GM19240 (cell line): ENCODE measurements around the gene PANK4.
A peak's percentile ranks its signal among the peaks of the same experiment; 100 is the strongest.

ENCODE experiments used
- DNase-seq: peaks from one replicate; pipeline ENCODE4 v3.0.0; 2011; ENCODE audit warnings: low spot score; ENCODE audit not compliant: insufficient read length

PANK4 gene

GRCh38 chr1:2528966-2529783, 2.8 kb upstream of the PANK4 start:
- DNase-seq = no peak

- no peak for DNase-seq
These were observed 2.2 kb upstream of the PANK4 start for GRCh38 chr1:2528611-2528965.

DNA sequence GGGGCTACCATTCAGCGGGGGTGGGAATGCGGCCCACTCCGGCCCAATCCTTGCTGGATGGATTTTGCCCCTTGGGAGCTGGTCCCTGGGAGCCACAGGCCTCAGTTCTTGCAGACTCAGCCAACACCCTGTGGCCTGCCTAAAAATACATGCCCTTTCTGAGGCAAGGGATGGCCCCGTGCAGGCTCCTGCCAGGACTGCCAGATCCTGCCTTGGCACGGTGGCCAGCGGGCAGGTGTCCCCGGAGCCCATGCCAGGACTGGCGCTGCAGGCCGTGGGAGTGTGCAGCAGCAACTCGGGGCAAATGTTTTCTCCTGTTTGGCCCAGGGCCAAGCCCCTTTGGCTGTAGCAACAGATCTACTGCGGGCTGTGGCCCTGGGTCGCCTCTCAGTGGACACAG, 1.6 kb upstream of the PANK4 start:
- no peak for DNase-seq

DNA sequence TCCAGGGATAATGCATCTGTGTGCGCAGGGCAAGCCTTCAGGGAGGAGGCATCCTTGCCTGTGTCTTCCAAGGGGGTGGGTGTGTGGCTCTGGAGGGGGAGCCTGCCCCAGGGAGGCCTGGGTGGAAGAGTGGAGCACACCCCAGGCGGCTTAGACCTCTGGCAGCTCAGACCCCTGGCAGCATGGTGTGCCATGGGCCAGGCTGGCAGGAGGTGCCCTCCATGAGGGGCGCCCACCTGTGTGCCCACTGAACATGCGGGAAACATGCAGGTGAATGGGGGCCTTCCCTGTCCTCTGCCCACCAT, 1.1 kb upstream of the PANK4 start:
- DNase-seq = no peak

DNA sequence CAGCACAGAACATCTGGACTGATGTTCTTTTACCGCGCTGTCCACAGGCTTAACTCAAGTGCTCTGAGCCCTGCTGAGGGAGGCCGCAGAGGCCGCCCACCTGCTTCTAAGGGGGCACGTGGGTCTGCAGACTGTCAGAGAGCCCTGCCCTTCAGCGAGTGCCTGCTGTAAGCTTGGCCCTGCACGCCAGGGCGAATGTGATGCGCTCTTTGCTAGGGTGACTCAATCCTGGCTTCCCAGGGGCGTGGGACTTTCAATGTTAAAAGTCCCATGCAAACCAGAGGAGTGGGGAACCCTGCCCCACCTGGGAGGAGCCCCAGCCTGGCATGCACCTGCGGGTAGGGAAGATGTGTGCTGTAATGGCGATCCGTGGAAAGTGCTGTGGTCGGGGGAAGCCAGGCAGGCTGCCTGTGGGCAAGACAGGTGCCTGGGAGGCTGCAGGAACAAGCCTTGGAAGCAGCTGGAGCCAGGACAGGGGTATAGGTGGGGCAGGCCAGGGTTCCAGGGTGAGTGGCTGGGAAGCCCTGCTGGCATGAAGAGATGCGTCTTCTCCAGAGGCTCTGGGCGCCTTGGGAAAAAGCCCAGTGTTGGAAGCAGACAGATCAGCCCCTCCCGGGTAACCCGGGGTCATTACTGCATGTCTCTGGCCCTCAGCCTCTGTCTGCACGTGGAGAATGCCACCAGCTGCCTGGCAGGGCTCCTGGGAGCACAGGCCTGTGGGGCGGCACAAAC, 594 bp upstream of the PANK4 start:
- peak; percentile 82 for DNase-seq

DNA sequence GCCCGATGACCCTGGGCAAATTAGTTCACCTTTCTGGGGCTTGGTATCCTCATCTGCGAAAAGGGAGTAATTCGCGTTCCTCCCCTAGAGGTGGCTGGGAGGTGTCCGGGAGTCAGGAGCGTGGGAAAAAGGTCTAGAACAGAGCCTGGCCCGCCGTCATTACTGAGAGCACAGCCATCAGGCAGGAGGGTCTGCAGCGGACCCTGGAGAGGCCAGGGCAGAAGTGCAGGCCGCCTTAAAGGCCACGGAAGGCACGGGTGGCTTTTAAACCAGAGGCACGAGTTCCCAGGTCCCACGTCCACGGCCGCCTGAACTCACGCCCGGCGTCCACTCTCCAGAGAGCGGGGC, 850 bp downstream of the PANK4 start:
- no peak for DNase-seq

DNA sequence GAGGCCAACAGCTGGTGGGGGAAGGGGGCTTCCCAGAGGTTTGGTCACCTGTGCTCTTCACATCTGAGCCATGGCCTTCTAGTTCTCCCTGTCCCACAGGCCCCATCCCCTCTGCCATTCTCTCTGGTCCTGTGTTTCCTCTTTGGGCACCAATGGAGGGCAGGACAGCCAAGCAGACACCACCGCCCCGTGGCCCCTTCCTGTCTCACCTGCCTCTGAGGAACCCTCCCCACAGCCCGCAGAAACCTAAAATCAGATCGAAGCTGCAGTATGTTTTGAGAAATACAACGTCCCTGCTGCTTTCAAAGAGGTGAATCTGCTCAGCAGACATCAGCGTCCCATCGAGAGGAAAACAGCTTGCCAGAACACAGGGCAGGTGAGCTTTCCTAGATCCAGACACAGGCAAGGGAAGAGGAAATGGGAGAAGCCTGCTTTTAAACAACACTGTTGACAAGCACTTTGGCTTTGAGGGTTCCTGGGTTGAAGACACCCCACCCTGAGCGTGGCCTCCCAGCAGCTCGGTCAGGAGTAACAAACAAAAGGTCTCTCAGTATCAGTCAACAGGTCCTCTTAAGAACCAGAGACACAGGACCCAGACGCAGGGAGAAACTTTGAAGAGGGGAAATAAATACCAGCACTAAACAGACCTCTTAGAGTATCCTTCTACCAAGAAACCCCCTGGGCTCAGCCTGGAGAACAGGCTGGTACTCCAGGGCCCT, 2.3 kb downstream of the PANK4 start:
- DNase-seq = no peak

- no peak for DNase-seq
These were observed 3.1 kb downstream of the PANK4 start for GRCh38 chr1:2523191-2523890.

DNA sequence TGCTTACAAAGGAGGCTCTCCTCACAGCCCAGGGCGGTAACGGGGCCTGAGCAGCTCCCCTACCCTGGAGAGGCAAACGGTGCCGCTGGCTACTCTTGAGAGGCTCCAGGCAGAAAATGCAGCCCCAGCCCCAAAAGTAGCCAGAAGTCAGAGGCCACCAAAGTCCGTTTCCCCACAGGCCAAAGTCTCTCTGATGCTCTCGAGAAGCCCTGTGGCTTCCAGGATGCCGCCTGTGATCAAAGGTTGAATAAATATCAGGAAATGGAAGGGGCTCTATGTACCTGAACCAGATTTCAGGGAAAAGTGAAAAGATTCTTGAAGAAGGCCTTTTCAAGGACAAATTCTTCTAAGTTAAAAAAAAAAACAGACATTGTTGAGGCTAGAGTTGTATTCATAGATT, 4.2 kb downstream of the PANK4 start:
- no peak for DNase-seq

GRCh38 chr1:2520806-2521205, 5.6 kb downstream of the PANK4 start:
- no peak for DNase-seq

DNA sequence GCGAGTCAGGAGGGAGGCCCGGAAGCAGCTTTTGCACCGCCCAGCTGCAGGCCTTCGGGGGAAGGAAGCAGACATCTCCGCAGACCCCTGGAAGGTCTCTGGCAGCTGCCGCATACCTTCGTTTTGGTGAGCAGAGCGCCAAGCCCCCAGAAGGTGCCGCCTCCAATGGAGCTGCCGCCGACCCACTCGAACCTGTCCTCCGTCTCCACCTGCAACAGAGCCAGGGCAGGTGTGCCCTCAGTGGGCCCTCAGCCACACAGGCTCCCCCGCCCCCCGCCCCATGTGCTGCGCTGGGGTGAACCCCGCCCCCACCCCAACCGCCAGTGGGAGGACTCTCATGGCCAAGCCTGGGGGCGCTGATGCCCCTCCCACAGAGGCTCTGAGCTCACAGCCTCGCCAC, 6.2 kb downstream of the PANK4 start:
- no peak for DNase-seq

DNA sequence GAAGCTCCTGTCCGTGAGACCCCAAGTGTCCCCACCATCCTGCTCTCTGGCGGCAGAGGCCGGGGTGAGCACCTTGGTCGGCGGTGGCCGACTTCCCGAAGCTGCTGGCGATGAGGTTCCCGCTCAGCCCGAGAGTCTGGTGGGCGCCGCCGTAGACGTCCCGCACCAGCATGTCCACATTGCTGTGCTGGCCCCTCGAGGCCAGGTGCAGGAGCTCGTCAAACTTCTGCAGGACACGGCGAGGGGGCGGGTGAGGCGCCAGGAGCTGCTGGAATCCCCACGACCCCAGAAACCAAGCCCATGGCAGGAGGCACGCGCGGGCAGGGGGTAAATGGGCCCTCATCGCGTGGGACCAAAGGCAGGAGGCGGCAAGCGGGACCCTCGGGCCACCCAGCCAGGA, 6.7 kb downstream of the PANK4 start:
- no peak for DNase-seq

- no peak for DNase-seq
These were observed 7.2 kb downstream of the PANK4 start for GRCh38 chr1:2519029-2519685.

DNA sequence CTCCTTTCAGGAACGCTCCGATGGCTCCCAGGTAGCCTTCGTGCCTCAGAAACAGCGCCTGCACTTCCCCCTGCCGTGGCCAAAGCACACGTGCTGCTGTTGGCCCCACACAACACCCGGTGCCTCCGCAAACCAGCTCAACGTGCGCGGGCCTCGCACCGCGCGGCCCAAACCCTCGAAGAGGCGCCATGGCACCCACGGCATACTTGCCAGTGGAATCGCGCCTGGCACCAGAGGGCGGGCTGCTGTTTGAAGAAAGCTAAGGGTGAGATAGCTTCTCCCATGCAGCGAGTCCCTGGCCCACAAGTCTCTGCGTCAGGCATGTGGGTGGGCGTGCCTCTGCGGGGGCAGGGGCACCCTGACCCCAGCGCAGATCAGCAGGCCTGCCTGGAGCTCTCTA, 7.9 kb downstream of the PANK4 start:
- DNase-seq = no peak

GRCh38 chr1:2517966-2518365, 8.4 kb downstream of the PANK4 start:
- DNase-seq = no peak

GRCh38 chr1:2516946-2517345, 9.4 kb downstream of the PANK4 start:
- no peak for DNase-seq

GRCh38 chr1:2516124-2516523, 10.3 kb downstream of the PANK4 start:
- no peak for DNase-seq

DNA sequence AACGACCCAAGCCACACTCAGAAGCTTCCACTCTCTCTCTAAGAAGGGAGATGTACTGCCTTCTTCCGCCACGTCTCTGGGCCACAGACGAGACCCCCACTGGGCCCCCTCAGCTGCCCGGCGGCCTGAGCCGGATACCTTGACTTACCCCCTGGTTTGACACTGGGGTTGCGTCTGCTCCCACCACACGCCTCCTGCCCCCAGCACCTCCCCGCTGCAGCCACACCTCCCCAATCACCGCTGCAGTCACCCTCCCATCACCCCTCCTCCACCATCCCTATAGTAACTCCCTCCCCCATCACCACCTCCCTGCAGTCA, 10.7 kb downstream of the PANK4 start:
- DNase-seq = no peak

GRCh38 chr1:2514863-2515762, 11.3 kb downstream of the PANK4 start:
- DNase-seq = no peak

DNA sequence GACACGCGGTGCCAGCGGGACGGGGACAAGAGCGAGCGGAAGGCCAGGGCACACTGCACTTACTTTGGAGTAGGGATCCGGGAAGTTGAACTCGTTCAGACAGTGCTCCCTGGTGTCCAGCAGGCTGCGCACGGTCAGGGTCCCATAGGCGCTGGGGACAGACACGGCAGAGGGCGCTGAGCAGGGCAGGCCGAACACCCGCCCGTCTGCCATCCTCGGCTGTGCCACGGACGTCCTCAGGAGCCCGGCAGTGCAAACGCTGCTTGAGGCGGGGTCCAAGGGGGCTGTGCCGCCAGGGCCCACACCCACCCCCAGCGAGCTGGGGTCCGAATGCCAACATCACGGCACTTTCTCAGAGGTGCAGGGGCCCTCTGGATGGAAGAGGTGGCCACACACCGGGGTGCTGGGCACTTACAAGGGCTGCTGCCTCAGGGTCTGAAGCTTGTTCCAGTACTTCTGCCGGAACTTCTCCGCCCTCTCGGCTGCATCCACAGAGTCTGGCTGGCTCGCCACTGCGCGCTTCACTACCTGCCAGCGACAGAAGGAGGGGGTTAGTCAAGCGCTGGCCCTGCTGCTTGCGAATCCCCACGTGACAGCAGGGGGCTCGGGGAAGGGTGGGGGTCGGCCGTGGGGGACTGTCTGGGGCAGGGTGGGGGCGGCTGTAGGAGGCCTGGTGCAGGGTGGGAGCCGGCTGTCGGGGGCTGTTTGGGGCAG, 12.3 kb downstream of the PANK4 start:
- DNase-seq = no peak
